SK-N-MC (cell line): ENCODE results near the gene VSX2.

Experiments used
- DNase-seq: peaks from one replicate; pipeline ENCODE4 v3.0.0-alpha.2; 2011; ENCODE audit warnings: low read depth, low spot score
- H3K27ac ChIP-seq: fragments of 200-600 bp; sonication (generic); 2 replicates; pipeline ENCODE4 v1.5.1; 2016; ENCODE audit warnings: mixed run types
- H3K36me3 ChIP-seq: fragments of 200-600 bp; sonication (generic); 2 replicates; pipeline ENCODE4 v1.6.1; 2017; ENCODE audit warnings: antibody characterized with exemption, low read length, mixed read lengths; ENCODE audit not compliant: insufficient read depth
- H3K4me3 ChIP-seq: fragments of 200-600 bp; sonication (generic); 2 replicates; pipeline ENCODE4 v1.5.1; 2016
- H3K9ac ChIP-seq: fragments of 200-600 bp; sonication (generic); 2 replicates; pipeline ENCODE4 v1.8.0; 2017; ENCODE audit warnings: mixed run types, mixed read lengths; ENCODE audit not compliant: insufficient read length
- H3K9me3 ChIP-seq: fragments of 200-600 bp; sonication (generic); 2 replicates; pipeline ENCODE4 v1.6.1; 2017; ENCODE audit warnings: low read depth, mild to moderate bottlenecking, antibody characterized with exemption, low read length, moderate library complexity, mixed read lengths
- EZH2 ChIP-seq: fragments of 200-600 bp; sonication (generic); IDR thresholded peaks from one replicate; pipeline ENCODE4 v1.6.1; 2017; ENCODE audit warnings: antibody characterized with exemption
- FOXP2 ChIP-seq: optimal IDR thresholded peaks from 2 replicates; pipeline ENCODE3; 2011; ENCODE audit warnings: mild to moderate bottlenecking, moderate library complexity; ENCODE audit not compliant: insufficient read depth; ENCODE audit errors: extremely low read length, control extremely low read depth
- POLR2AphosphoS5 ChIP-seq: IDR thresholded peaks from 2 replicates; pipeline ENCODE4 v1.6.1; 2012; ENCODE audit warnings: mild to moderate bottlenecking, low read depth, low read length, borderline replicate concordance

Gene VSX2

GRCh38 chr14:74204491-74204890, 34.8 kb upstream of the VSX2 start:
- no peak overlapping the region for H3K4me3 ChIP-seq
- H3K9me3 ChIP-seq, result no peaks in the 10 kb centered on the region
- DNase-seq, result no peak
- no peak overlapping the region for H3K27ac ChIP-seq
- H3K36me3 ChIP-seq, result no peaks in the 10 kb centered on the region
- H3K9ac ChIP-seq, result no peak overlapping the region
- no peak for TF ChIP-seq FOXP2
- no peak for TF ChIP-seq POLR2AphosphoS5
- no peak for TF ChIP-seq EZH2

- Histone ChIP-seq H3K4me3 (no peak overlapping the region), H3K36me3 (no peaks in the 10 kb centered on the region), H3K9me3 (no peaks in the 10 kb centered on the region), H3K27ac (no peak overlapping the region), H3K9ac (no peak overlapping the region)
- TF ChIP-seq FOXP2 (no peak), POLR2AphosphoS5 (no peak), EZH2 (no peak)
- DNase-seq, result no peak
Observed at GRCh38 chr14:74205882-74206281, 33.4 kb upstream of the VSX2 start.

GRCh38 chr14:74207943-74208342, 31.3 kb upstream of the VSX2 start:
- Histone ChIP-seq H3K36me3 (no peaks in the 10 kb centered on the region), H3K4me3 (no peak overlapping the region), H3K27ac (no peak overlapping the region), H3K9me3 (no peaks in the 10 kb centered on the region), H3K9ac (no peak overlapping the region)
- TF ChIP-seq POLR2AphosphoS5 (no peak), EZH2 (no peak), FOXP2 (no peak)
- no peak for DNase-seq

DNA sequence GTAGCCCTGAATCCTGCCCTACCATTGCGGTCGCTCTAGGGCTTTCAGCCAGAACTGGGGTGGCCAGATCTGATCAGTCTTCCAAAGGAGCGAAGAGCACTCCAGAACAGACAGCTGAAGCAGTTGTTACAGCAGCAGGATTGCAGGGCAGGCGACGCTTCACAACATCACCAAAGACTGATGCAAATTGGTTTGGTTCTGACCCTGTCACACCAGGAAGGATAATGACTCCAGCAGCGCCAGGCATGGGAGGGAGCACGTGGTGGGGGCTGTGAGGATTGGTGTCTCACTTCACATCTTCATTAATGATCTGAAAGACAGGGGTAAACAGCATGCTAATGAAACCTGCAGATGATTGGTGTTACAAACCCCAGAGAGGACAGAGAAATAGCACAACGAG, 30.6 kb upstream of the VSX2 start:
- Histone ChIP-seq H3K4me3 (no peak overlapping the region), H3K9ac (no peak overlapping the region), H3K9me3 (no peaks in the 10 kb centered on the region), H3K36me3 (no peaks in the 10 kb centered on the region), H3K27ac (no peak overlapping the region)
- TF ChIP-seq EZH2 (no peak), FOXP2 (no peak), POLR2AphosphoS5 (no peak)
- DNase-seq, result no peak

GRCh38 chr14:74211945-74212580, 27.2 kb upstream of the VSX2 start:
- Histone ChIP-seq H3K36me3 (no peaks in the 10 kb centered on the region), H3K4me3 (no peak overlapping the region), H3K9ac (no peak overlapping the region), H3K27ac (no peak overlapping the region), H3K9me3 (no peaks in the 10 kb centered on the region)
- TF ChIP-seq FOXP2 (no peak), EZH2 (no peak), POLR2AphosphoS5 (no peak)
- DNase-seq, result no peak

GRCh38 chr14:74213907-74214803, 25.1 kb upstream of the VSX2 start:
- DNase-seq, result no peak
- H3K36me3 ChIP-seq, result no peaks in the 10 kb centered on the region
- no peaks in the 10 kb centered on the region for H3K9me3 ChIP-seq
- no peak overlapping the region for H3K4me3 ChIP-seq
- TF ChIP-seq POLR2AphosphoS5 (no peak), FOXP2 (no peak), EZH2 (no peak)
- no peak overlapping the region for H3K9ac ChIP-seq
- no peak overlapping the region for H3K27ac ChIP-seq

DNA sequence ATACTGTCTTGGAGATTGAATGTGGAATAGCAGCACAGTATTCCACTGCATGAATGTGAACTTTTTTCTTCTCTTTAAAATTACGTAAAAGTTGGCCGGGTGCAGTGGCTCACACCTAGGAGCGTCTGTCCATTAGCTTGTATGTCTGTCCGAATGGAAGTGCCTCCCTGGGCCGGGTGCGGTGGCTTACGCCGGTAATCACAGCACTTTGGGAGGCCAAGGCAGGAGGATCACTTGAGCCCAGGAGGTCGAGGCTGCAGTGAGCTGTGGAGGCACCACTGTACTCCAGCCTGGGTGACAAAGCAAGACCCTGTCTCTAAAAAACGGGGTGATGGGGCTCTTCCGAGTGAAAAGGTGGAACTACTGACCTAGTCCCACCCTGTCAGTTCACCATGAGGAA, 22.6 kb upstream of the VSX2 start:
- DNase-seq, result no peak
- no peak overlapping the region for H3K4me3 ChIP-seq
- no peaks in the 10 kb centered on the region for H3K36me3 ChIP-seq
- no peak for TF ChIP-seq POLR2AphosphoS5
- TF ChIP-seq FOXP2, result no peak
- TF ChIP-seq EZH2, result no peak
- no peaks in the 10 kb centered on the region for H3K9me3 ChIP-seq
- H3K9ac ChIP-seq, result no peak overlapping the region
- H3K27ac ChIP-seq, result no peak overlapping the region

DNA sequence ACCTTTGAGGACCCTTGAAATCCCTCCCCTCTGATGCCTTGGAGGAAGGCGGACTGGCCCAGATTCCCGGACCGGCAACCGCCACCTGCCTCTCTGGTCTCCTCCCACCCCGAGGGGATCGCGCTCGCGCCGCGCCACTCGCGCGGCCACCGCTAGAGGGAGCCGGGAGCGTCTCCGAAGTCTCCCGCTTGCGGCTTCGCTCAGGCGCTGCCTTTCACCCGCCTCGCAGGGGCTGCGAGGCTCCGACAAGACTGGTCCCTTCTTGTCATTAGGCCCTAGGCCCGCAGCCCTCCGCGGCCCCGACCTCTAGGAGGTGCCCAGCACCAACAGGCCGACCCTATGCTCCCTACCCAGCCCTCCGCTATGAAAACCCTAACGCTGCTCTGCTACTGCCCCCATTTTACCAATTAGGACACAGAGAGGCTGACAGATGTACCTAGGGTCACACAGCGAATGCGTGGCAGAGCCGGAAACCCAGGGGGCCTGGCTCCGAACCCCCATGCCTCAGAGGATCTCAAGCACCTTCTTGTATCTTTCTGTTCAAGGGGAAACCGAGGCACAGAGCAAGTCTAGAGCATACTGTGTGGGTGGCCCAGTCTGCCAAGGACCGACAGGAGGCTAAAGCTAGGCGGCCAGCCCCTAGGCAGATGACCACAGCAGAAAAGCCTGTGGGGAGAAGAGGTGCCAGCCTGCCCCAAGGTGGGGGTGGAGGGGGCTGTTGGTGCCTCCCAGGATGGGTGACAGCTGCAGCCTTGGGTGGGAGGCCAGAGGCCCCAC, 21.4 kb upstream of the VSX2 start:
- no peak overlapping the region for H3K9ac ChIP-seq

More for the DNA sequence above, 21.4 kb upstream of the VSX2 start:
- Histone ChIP-seq H3K9me3 (no peaks in the 10 kb centered on the region), H3K4me3 (peak overlapping the region; percentile 70), H3K36me3 (no peaks in the 10 kb centered on the region), H3K27ac (no peak overlapping the region)
- TF ChIP-seq POLR2AphosphoS5 (no peak), EZH2 (no peak), FOXP2 (no peak)
- no peak for DNase-seq
